ENCODE data around the gene CCDC15.

DNA sequence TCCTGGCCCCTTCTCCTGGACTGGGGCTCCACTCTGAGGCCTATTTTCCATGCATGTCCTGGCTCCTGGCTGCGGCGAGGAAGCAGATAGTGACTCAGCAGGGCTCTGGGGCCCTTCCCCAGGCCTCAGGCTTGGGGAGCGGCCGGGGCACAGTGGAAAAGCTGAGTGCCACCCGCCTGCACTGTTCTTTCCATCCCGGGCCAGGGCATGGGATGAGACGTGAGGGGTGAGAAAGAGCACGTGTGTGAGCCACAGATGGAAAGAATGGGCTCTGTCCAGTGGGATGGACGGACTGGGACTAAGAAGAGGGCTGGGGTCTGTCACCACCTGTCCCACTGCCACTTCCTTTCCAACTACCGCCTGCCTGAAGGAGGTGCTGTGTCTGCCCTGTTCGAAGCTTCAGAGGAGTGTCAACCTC lies 121.9 kb downstream of the CCDC15 start:
- TF ChIP-seq, protein P1, sequence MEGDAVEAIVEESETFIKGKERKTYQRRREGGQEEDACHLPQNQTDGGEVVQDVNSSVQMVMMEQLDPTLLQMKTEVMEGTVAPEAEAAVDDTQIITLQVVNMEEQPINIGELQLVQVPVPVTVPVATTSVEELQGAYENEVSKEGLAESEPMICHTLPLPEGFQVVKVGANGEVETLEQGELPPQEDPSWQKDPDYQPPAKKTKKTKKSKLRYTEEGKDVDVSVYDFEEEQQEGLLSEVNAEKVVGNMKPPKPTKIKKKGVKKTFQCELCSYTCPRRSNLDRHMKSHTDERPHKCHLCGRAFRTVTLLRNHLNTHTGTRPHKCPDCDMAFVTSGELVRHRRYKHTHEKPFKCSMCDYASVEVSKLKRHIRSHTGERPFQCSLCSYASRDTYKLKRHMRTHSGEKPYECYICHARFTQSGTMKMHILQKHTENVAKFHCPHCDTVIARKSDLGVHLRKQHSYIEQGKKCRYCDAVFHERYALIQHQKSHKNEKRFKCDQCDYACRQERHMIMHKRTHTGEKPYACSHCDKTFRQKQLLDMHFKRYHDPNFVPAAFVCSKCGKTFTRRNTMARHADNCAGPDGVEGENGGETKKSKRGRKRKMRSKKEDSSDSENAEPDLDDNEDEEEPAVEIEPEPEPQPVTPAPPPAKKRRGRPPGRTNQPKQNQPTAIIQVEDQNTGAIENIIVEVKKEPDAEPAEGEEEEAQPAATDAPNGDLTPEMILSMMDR (IDR thresholded peaks at IDR 0.05; ENCODE audit: poor library complexity) = no peak
- no peak for TF ChIP-seq EZH2phosphoT487 (IDR thresholded peaks at IDR 0.05; ENCODE audit: low read depth, severe bottlenecking, unreplicated experiment)
